ENCODE results near the gene ABCB8. TPM values are rescaled to one million over a fixed set of nuclear protein-coding genes. Genes with fewer than 3 reads are reported as not detected.

Gene ABCB8
- total and polyA plus RNA-seq, 2 of the 8 experiments (the other 6 are each of a cell fraction or from before 2014, with no cell fraction given) = 17.7 to 27.0 TPM

- Histone ChIP-seq H3K4me1 (replicated peaks in 1 of 4; ENCODE audit: control insufficient read depth in 3 of 4, insufficient read depth in 4 of 4, low read length in 3 of 4) (peaks cover 0 to 29% (median 19%) of the 10 kb centered on the region in 4 experiments; a peak in 5 of 7 replicates), H3K9ac (replicated peaks in 1 of 4; ENCODE audit: extremely low read depth in 1 of 4, low read depth in 3 of 4, low read length in 3 of 4) (no peak overlapping the region), H3K23me2 (ENCODE audit: low read depth, low read length) (peaks cover 7% of the 10 kb centered on the region; the same call in 1 of the 2 replicates), H2AK5ac (ENCODE audit: low read depth, low read length) (no peak overlapping the region), H2BK20ac (ENCODE audit: low read length) (no peak overlapping the region), H3K4me2 (ENCODE audit: insufficient read depth in 1 of 2, low read depth in 2 of 2, low read length in 2 of 2) (peak overlapping the region; percentile 36 to 75), H3K36me3 (ENCODE audit: control insufficient read depth in 2 of 4, insufficient read depth in 4 of 4, low read length in 3 of 4) (no peaks in the 10 kb centered on the region), H3K4ac (replicated peaks; ENCODE audit: insufficient read length, low read depth, low read length) (no peak overlapping the region), H4K5ac (ENCODE audit: insufficient read length, low read depth, low read length) (no peak overlapping the region), H3K27ac (ENCODE audit: low read depth, low read length) (no peak overlapping the region), H3K23ac (ENCODE audit: insufficient read length) (no peak overlapping the region), H3K27me3 (replicated peaks in 1 of 4; ENCODE audit: control insufficient read depth in 3 of 4, extremely low read depth in 1 of 4, insufficient read depth in 3 of 4, low read length in 3 of 4) (peaks cover 8 to 46% (median 39%) of the 10 kb centered on the region in 4 experiments), H3K18ac (ENCODE audit: extremely low read depth, low read length) (no peak overlapping the region; the same call in 1 of the 2 replicates), H4K20me1 (replicated peaks in 1 of 2; ENCODE audit: control insufficient read depth in 1 of 2, insufficient read depth in 2 of 2, low read length in 2 of 2) (no peaks in the 10 kb centered on the region), H2BK120ac (replicated peaks; ENCODE audit: low read depth, low read length) (peak overlapping the region; percentile 12), H3K56ac (replicated peaks; ENCODE audit: insufficient read length, low read depth, low read length) (peak overlapping the region; percentile 17), H2BK12ac (ENCODE audit: low read depth, low read length) (peak overlapping the region; percentile 84; the same call in 1 of the 2 replicates), H4K8ac (ENCODE audit: extremely low read depth, insufficient read depth, low read length) (peak overlapping the region; percentile 92; the same call in 1 of the 2 replicates), H3K14ac (ENCODE audit: insufficient read length) (no peak overlapping the region), H2BK5ac (ENCODE audit: low read depth, low read length) (no peak overlapping the region), H3K4me3 (ENCODE audit: extremely low read depth in 1 of 4, insufficient read depth in 2 of 4, low read depth in 3 of 4, low read length in 4 of 4) (peak overlapping the region in 2 of 4 experiments; percentile 17 to 50; a peak in 5 of 8 replicates), H4K91ac (replicated peaks; ENCODE audit: insufficient read length, low read length) (peak overlapping the region; percentile 86), H3K79me2 (ENCODE audit: control insufficient read depth in 1 of 2, insufficient read depth in 2 of 2, low read length in 2 of 2) (no peaks in the 10 kb centered on the region), H2BK15ac (ENCODE audit: low read length) (peak overlapping the region; percentile 97; the same call in 1 of the 2 replicates), H3K79me1 (ENCODE audit: low read depth, low read length) (no peaks in the 10 kb centered on the region; the same call in 1 of the 2 replicates), H2AFZ (ENCODE audit: low read length) (no peak overlapping the region), H3K9me3 (ENCODE audit: insufficient read depth in 2 of 2, low read depth in 1 of 2, low read length in 1 of 2) (no peaks in the 10 kb centered on the region)
- CTCF ChIA-PET (ENCODE audit: partially characterized antibody) = interaction anchor here (0.6 to 8.0 kb wide), 43 partner anchors 8 to 1218 kb away, joined by 3 to 116 read pairs (median 6); partner anchors contain the start of genes ABCB8, ABCF2, AGAP3 and ASIC3
- DNase-seq (ENCODE audit: low read depth in 1 of 2, low spot score in 2 of 2) (peak in 1 of 2 experiments; percentile 99), FAIRE-seq (no peak)
- POLR2A ChIA-PET (ENCODE audit: partially characterized antibody) = interaction anchor here (1.0 to 3.2 kb wide), 8 partner anchors 8 to 112 kb away, joined by 3 to 18 read pairs (median 3); partner anchors contain the start of gene ABCB8
- 9% methylated on average over 33 of the region's 34 CpGs; no CpG with 5 or more reads in 1 of the 2 experiments for WGBS, 2 experiments (ENCODE audit: extremely low coverage in 1 of 2, insufficient coverage in 1 of 2, insufficient read length in 1 of 2, insufficient replicate concordance in 2 of 2, low coverage in 1 of 2, low lambda C conversion rate in 2 of 2, missing lambda C conversion rate in 1 of 2)
- TF ChIP-seq EGR1 (IDR thresholded peaks at IDR 0.05; ENCODE audit: borderline replicate concordance, low read depth, low read length) (peak; percentile 49; the same call in 1 of the 2 replicates), CBX8 (IDR thresholded peaks at IDR 0.05; ENCODE audit: borderline replicate concordance, low read depth, low read length) (no peak), SIN3A (conservative IDR thresholded peaks at IDR 0.05 in 1 of 2, IDR thresholded peaks at IDR 0.05 in 1 of 2; ENCODE audit: low read depth in 1 of 2, low read length in 2 of 2) (peak in 1 of 2 experiments; percentile 52; a peak in 1 of 4 replicates), USF2 (IDR thresholded peaks at IDR 0.05; ENCODE audit: low read length) (no peak), SP4 (IDR thresholded peaks at IDR 0.05; ENCODE audit: low read length) (no peak), CTBP2 (IDR thresholded peaks at IDR 0.05; ENCODE audit: borderline replicate concordance, insufficient read depth, insufficient read length, low read length) (no peak), GTF2F1 (IDR thresholded peaks at IDR 0.05; ENCODE audit: borderline replicate concordance, low read depth, low read length) (no peak), GABPA (IDR thresholded peaks at IDR 0.05; ENCODE audit: borderline replicate concordance, insufficient read depth, low read length) (peak; percentile 73; the same call in 1 of the 2 replicates), NRF1 (IDR thresholded peaks at IDR 0.05; ENCODE audit: low read depth, low read length) (no peak), JUND (IDR thresholded peaks at IDR 0.05; ENCODE audit: low read length) (no peak), RFX5 (IDR thresholded peaks at IDR 0.05; ENCODE audit: borderline replicate concordance, low read depth, low read length) (no peak)
Observed at GRCh38 chr7:151017953-151018420, 10.3 kb upstream of the ABCB8 start.
